GM18520 (cell line): Measurements from ENCODE around the gene KCTD18.
A peak's percentile ranks its signal among the peaks of the same experiment; 100 is the strongest.

Experiments used
- ATAC-seq: cut with Tn5 transposase; IDR thresholded peaks from one replicate; pipeline ENCODE4 v1.9.1; 2021; ENCODE audit not compliant: unreplicated experiment

The KCTD18 gene

GRCh38 chr2:200509612-200510433 lies at the start of gene KCTD18:
TSS of gene KCTD18 (minus strand) at chr2:200510068. CDS start at chr2:200507016, 3,052 bp downstream.
- peak; percentile 98 for ATAC-seq

GRCh38 chr2:200540793-200541192 lies 30.9 kb upstream of the KCTD18 start:
- ATAC-seq: no peak

- ATAC-seq: no peak
These were observed 28.3 kb upstream of the KCTD18 start for GRCh38 chr2:200538139-200538538.

GRCh38 chr2:200534572-200534971 lies 24.7 kb upstream of the KCTD18 start:
- ATAC-seq: no peak

- no peak for ATAC-seq
These were observed 23.9 kb upstream of the KCTD18 start for GRCh38 chr2:200533754-200534153.

- ATAC-seq: no peak
These were observed 18.4 kb upstream of the KCTD18 start for GRCh38 chr2:200528228-200528627.

GRCh38 chr2:200525882-200526651 lies 16.2 kb upstream of the KCTD18 start, which contains the start of gene SGO2:
TSS of gene SGO2 (plus strand) at chr2:200526207. CDS start at chr2:200532976, 6,769 bp downstream.
- ATAC-seq: peak; percentile 99

GRCh38 chr2:200525551-200525881 lies 15.6 kb upstream of the KCTD18 start:
- ATAC-seq: no peak

GRCh38 chr2:200525066-200525465 lies 15.2 kb upstream of the KCTD18 start:
- no peak for ATAC-seq

GRCh38 chr2:200523604-200524003 lies 13.7 kb upstream of the KCTD18 start:
- no peak for ATAC-seq

GRCh38 chr2:200523158-200523557 lies 13.3 kb upstream of the KCTD18 start:
- ATAC-seq: no peak

GRCh38 chr2:200515155-200515554 lies 5.3 kb upstream of the KCTD18 start:
- no peak for ATAC-seq

GRCh38 chr2:200509235-200509611 lies 645 bp downstream of the KCTD18 start:
- ATAC-seq: no peak

- ATAC-seq: no peak
These were observed 2.7 kb downstream of the KCTD18 start for GRCh38 chr2:200507179-200507578.

GRCh38 chr2:200506679-200507078 lies 3.2 kb downstream of the KCTD18 start:
- ATAC-seq: no peak

- ATAC-seq: no peak
These were observed 7.7 kb downstream of the KCTD18 start for GRCh38 chr2:200502196-200502595.

- no peak for ATAC-seq
These were observed 11.3 kb downstream of the KCTD18 start for GRCh38 chr2:200498402-200499162.

GRCh38 chr2:200496696-200497095 lies 13.2 kb downstream of the KCTD18 start:
- ATAC-seq: no peak

GRCh38 chr2:200494048-200494447 lies 15.8 kb downstream of the KCTD18 start:
- ATAC-seq: no peak

- ATAC-seq: no peak
These were observed 17.2 kb downstream of the KCTD18 start for GRCh38 chr2:200492656-200493055.

GRCh38 chr2:200490001-200490400 lies 19.9 kb downstream of the KCTD18 start:
- no peak for ATAC-seq
